ENCODE data around the gene GSN. TPM values are rescaled to one million over a fixed set of nuclear protein-coding genes. Genes with fewer than 3 reads are reported as not detected.

The GSN gene
- total RNA-seq, 1 donor from 2014 or later, result 72.1 TPM

DNA sequence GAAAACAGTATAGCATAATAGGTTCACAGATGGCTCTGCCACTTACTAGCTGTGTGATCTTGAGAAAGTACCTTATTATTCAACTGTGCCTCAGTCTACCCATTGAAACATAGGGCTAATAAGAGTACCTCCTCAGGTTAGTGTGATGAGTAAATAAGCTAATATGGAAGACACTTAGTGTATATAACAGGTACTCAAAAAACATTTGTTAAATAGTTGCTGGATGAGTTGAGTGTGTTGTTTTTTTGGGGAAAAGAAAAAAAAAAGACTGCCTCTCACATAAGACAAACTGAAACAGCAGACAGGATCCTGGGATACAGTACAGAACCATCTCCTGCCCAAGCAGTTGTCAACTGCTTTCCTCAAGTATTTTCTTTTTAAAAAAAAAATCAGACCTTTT lies 96.9 kb downstream of the GSN start:
- Mint-ChIP-seq H3K36me3 (no peaks in the 10 kb centered on the region), H3K27ac (no peak overlapping the region), H3K4me1 (peaks cover 18% of the 10 kb centered on the region), H3K27me3 (ENCODE audit: insufficient read depth, low read depth) (peaks cover 16% of the 10 kb centered on the region), H3K4me3 (no peak overlapping the region), H3K9me3 (no peaks in the 10 kb centered on the region)
- Histone ChIP-seq H3K9ac (no peak overlapping the region), H3K9me3 (ENCODE audit: low read depth) (no peaks in the 10 kb centered on the region), H3K4me3 (no peak overlapping the region), H3F3A (ENCODE audit: low read depth) (peaks cover 21% of the 10 kb centered on the region), H4K20me1 (ENCODE audit: low read depth) (no peaks in the 10 kb centered on the region), H3K79me2 (ENCODE audit: low read depth) (peaks cover 56% of the 10 kb centered on the region), H3K27me3 (no peaks in the 10 kb centered on the region), H3K36me3 (no peaks in the 10 kb centered on the region), H2AFZ (replicated peaks) (no peak overlapping the region), H3K4me2 (peak overlapping the region; percentile 46), H3K4me1 (peaks cover 51% of the 10 kb centered on the region), H3K27ac (no peak overlapping the region)
- no peak for DNase-seq (ENCODE audit: low spot score)
- TF ChIP-seq EZH2 (IDR thresholded peaks at IDR 0.05) (no peak), EZH2phosphoT487 (IDR thresholded peaks at IDR 0.05) (no peak)
- TF ChIP-seq, protein P1, sequence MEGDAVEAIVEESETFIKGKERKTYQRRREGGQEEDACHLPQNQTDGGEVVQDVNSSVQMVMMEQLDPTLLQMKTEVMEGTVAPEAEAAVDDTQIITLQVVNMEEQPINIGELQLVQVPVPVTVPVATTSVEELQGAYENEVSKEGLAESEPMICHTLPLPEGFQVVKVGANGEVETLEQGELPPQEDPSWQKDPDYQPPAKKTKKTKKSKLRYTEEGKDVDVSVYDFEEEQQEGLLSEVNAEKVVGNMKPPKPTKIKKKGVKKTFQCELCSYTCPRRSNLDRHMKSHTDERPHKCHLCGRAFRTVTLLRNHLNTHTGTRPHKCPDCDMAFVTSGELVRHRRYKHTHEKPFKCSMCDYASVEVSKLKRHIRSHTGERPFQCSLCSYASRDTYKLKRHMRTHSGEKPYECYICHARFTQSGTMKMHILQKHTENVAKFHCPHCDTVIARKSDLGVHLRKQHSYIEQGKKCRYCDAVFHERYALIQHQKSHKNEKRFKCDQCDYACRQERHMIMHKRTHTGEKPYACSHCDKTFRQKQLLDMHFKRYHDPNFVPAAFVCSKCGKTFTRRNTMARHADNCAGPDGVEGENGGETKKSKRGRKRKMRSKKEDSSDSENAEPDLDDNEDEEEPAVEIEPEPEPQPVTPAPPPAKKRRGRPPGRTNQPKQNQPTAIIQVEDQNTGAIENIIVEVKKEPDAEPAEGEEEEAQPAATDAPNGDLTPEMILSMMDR (IDR thresholded peaks at IDR 0.05), result no peak

DNA sequence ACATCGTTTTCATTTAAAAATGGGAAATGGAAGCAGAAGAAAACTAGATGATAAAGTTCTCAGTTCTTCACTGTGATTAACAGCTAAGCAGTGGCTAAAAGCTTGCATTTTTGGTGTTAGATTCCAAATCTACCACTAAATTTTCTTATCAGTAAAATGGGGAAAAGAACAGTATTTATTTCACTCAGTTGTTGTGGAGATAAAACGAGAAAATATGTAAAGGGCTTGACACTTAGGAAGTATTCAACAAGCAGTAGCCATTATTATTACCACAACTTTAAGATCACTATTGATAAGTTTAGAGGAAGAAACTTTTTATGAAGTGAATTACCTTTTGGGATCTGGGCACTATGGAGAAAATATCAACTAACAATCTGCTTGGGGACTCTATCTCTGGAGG lies 97.6 kb downstream of the GSN start:
- Histone ChIP-seq H3F3A (ENCODE audit: low read depth) (peaks cover 21% of the 10 kb centered on the region), H3K9ac (no peak overlapping the region), H3K4me3 (no peak overlapping the region), H3K4me1 (peaks cover 51% of the 10 kb centered on the region), H3K9me3 (ENCODE audit: low read depth) (no peaks in the 10 kb centered on the region), H2AFZ (replicated peaks) (no peak overlapping the region), H3K36me3 (no peaks in the 10 kb centered on the region), H4K20me1 (ENCODE audit: low read depth) (no peaks in the 10 kb centered on the region), H3K79me2 (ENCODE audit: low read depth) (peaks cover 56% of the 10 kb centered on the region), H3K4me2 (no peak overlapping the region), H3K27ac (peak overlapping the region; percentile 46), H3K27me3 (no peaks in the 10 kb centered on the region)
- Mint-ChIP-seq H3K27me3 (ENCODE audit: insufficient read depth, low read depth) (peaks cover 16% of the 10 kb centered on the region), H3K27ac (no peak overlapping the region), H3K4me1 (peaks cover 21% of the 10 kb centered on the region), H3K9me3 (peaks cover 3% of the 10 kb centered on the region), H3K4me3 (no peak overlapping the region), H3K36me3 (no peaks in the 10 kb centered on the region)
- no peak for TF ChIP-seq EZH2 (IDR thresholded peaks at IDR 0.05)
- TF ChIP-seq, protein P1 (IDR thresholded peaks at IDR 0.05), result no peak
- TF ChIP-seq EZH2phosphoT487 (IDR thresholded peaks at IDR 0.05), result no peak
- no peak for DNase-seq (ENCODE audit: low spot score)

DNA sequence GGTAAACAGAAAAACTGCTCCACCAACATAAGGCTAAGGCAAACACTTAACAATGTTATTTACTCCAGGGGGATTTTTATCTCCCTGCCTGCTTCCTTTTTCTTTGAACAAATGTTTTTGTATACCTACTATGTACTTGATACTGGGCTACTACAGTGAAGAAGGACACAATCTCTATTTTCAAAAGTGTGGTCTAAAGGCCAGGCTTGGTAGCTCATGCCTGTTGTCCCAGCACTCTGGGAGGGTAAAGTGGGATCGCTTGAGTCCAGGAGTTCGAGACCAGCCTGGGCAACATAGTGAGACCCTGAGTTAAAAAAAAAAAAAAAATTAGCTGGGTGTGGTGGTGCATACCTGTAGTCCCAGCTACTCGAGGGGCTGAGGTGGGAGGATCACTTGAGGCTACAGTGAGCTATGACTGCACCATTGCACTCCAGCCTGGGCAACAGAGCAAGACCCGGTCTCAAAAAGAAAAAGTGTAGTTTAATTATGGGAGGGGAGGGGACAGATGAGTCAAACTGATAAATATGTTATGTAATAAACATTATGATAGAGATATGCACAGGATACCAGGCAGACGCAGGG lies 98.7 kb downstream of the GSN start:
- no peaks in the 10 kb centered on the region for H3K36me3 Mint-ChIP-seq

More for the DNA sequence above, 98.7 kb downstream of the GSN start:
- H3K9ac ChIP-seq, result no peak overlapping the region
- H4K20me1 ChIP-seq (ENCODE audit: low read depth), result no peaks in the 10 kb centered on the region
- H3K79me2 ChIP-seq (ENCODE audit: low read depth), result peaks cover 56% of the 10 kb centered on the region
- peaks cover 16% of the 10 kb centered on the region for H3K27me3 Mint-ChIP-seq (ENCODE audit: insufficient read depth, low read depth)
- H3K4me3 ChIP-seq, result peak overlapping the region; percentile 60
- no peaks in the 10 kb centered on the region for H3K9me3 ChIP-seq (ENCODE audit: low read depth)
- H3K27ac ChIP-seq, result peak overlapping the region; percentile 90
- peaks cover 51% of the 10 kb centered on the region for H3K4me1 ChIP-seq
- no peak overlapping the region for H3K4me3 Mint-ChIP-seq
- no peak overlapping the region for H3K27ac Mint-ChIP-seq
- H3K4me2 ChIP-seq, result peak overlapping the region; percentile 80
- no peak for DNase-seq (ENCODE audit: low spot score)
- peaks cover 22% of the 10 kb centered on the region for H3K4me1 Mint-ChIP-seq
- TF ChIP-seq, protein P1 (IDR thresholded peaks at IDR 0.05), result no peak
- TF ChIP-seq EZH2phosphoT487 (IDR thresholded peaks at IDR 0.05), result no peak
- TF ChIP-seq EZH2 (IDR thresholded peaks at IDR 0.05), result no peak
- H3K27me3 ChIP-seq, result no peaks in the 10 kb centered on the region
- H3K36me3 ChIP-seq, result no peaks in the 10 kb centered on the region
- H3F3A ChIP-seq (ENCODE audit: low read depth), result peaks cover 21% of the 10 kb centered on the region
- peaks cover 4% of the 10 kb centered on the region for H3K9me3 Mint-ChIP-seq
- no peak overlapping the region for H2AFZ ChIP-seq (replicated peaks)

All from neural progenitor cell (in vitro differentiated cells).